Measurements from ENCODE around the gene PITHD1.
"Not testable (repeated sequence)": the region's sequence is repeated elsewhere in the genome, so short reads cannot be mapped to it uniquely, and the experiment has no call there.

The PITHD1 gene

GRCh38 chr1:23827717-23828116 lies 49.5 kb downstream of the PITHD1 start:
- no peak for DNase-seq

DNA sequence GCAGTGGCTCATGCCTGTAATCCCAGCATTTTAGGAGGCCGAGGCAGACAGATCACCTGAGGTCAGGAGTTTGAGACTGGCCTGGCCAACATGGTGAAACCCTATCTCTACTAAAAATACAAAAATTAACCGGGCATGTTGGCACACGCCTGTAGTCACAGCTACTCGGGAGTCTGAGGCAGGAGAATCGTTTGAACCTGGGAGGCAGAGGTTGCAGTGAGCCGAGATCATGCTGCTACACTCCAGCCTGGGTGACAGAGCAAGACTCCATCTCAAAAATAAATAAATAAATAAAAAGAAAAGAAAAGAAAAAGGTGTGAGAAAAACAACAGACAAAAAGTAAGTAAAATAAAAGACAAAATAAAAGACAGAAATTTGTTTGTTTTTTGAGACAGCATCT lies 55.9 kb downstream of the PITHD1 start:
- not testable (repeated sequence) for DNase-seq

DNA sequence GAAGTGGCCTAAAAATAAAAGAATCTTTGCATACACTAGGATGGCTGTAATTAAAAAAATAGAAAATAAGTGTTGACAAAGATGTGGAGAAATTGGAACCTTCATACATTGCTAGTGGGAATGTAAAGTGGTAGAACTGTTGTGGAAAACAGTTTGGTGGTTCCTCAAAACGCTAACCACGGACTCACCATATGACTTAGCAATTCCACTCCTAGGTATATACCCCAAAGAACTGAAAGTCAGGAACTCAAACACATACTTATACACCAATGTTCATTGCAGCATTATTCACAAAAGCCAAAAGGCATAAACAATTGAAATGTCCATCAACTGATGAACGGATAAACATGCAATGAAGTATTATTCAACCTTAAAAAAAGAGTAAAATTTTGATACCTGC lies 57.8 kb downstream of the PITHD1 start:
- no peak for DNase-seq
